GM12874 (cell line): ENCODE data around the gene STIL.

ENCODE experiments used
- CTCF ChIP-seq: IDR thresholded peaks from 2 replicates; pipeline ENCODE4 v1.5.1; 2011; ENCODE audit warnings: low read depth, mild to moderate bottlenecking, control low read depth, low read length, moderate library complexity; ENCODE audit not compliant: insufficient read depth

Gene STIL

GRCh38 chr1:47211796-47212269 lies 102.1 kb downstream of the STIL start:
- no peak for TF ChIP-seq CTCF

- TF ChIP-seq CTCF: no peak
Measured at GRCh38 chr1:47210666-47211065, 103.3 kb downstream of the STIL start.

- TF ChIP-seq CTCF: no peak
Measured at GRCh38 chr1:47209725-47210325, 104.1 kb downstream of the STIL start.

- no peak for TF ChIP-seq CTCF
Measured at GRCh38 chr1:47209091-47209490, 104.9 kb downstream of the STIL start.

GRCh38 chr1:47208374-47208850 lies 105.5 kb downstream of the STIL start:
- TF ChIP-seq CTCF: no peak

- TF ChIP-seq CTCF: no peak
Measured at GRCh38 chr1:47207803-47208373, 106.1 kb downstream of the STIL start.

- no peak for TF ChIP-seq CTCF
Measured at GRCh38 chr1:47205918-47206317, 108.0 kb downstream of the STIL start.
